HepG2 (cell line): ENCODE data around the gene ITPR1. TPM values are rescaled to one million over a fixed set of nuclear protein-coding genes. Genes with fewer than 3 reads are reported as not detected.

Source experiments
- CBX2 ChIP-seq, 2 experiments: fragments of 200-600 bp in 1 of 2; sonication (generic); formaldehyde crosslinking in 1 of 2; IDR thresholded peaks; 2 replicates each; pipeline versions ENCODE4 v1.7.0 to v1.8.1; 2018 to 2022; ENCODE audit warnings: low read depth in 2 of 2, low read length in 1 of 2, mild to moderate bottlenecking in 1 of 2, missing genetic modification reagents in 1 of 2
- HNRNPL ChIP-seq: fragments of 200-400 bp; formaldehyde crosslinking; IDR thresholded peaks from 2 replicates; pipeline ENCODE4 v1.6.1; 2017; ENCODE audit warnings: mild to moderate bottlenecking, low read depth, low read length
- MIER2 ChIP-seq: IDR thresholded peaks from 2 replicates; pipeline ENCODE4 v1.6.1; 2016; ENCODE audit warnings: missing biosample characterization, missing genetic modification reagents
- NFE2L1 ChIP-seq: sonication (generic); formaldehyde crosslinking; IDR thresholded peaks from 2 replicates; pipeline ENCODE4 v1.4.0; 2020; ENCODE audit warnings: missing genetic modification reagents, mild to moderate bottlenecking, borderline replicate concordance
- NFIC ChIP-seq: IDR thresholded peaks from 2 replicates; pipeline ENCODE4 v1.6.1; 2012; ENCODE audit warnings: mild to moderate bottlenecking, low read length, inconsistent platforms
- NFRKB ChIP-seq: fragments of 450-650 bp; IDR thresholded peaks from 2 replicates; pipeline ENCODE4 v1.6.1; 2017
- SP4 ChIP-seq: sonication (generic); formaldehyde crosslinking; IDR thresholded peaks from 2 replicates; pipeline ENCODE4 v1.8.1; 2023; ENCODE audit warnings: mild to moderate bottlenecking, missing genetic modification reagents
- ZNF180 ChIP-seq: sonication (generic); formaldehyde crosslinking; IDR thresholded peaks from 2 replicates; pipeline ENCODE4 v1.4.0; 2020; ENCODE audit warnings: low read depth, missing genetic modification reagents, borderline replicate concordance
- ZNF207 ChIP-seq: fragments of 450-650 bp; IDR thresholded peaks from 2 replicates; pipeline ENCODE4 v1.6.1; 2016; ENCODE audit warnings: antibody characterized with exemption, borderline replicate concordance
- ZNF274 ChIP-seq: sonication (generic); formaldehyde crosslinking; IDR thresholded peaks from 2 replicates; pipeline ENCODE4 v1.5.1; 2020; ENCODE audit warnings: mild to moderate bottlenecking, missing genetic modification reagents
- ZNF335 ChIP-seq: sonication (generic); formaldehyde crosslinking; IDR thresholded peaks from 2 replicates; pipeline ENCODE4 v1.4.0; 2020; ENCODE audit warnings: missing genetic modification reagents
- ZNF441 ChIP-seq: sonication (generic); formaldehyde crosslinking; IDR thresholded peaks from 2 replicates; pipeline ENCODE4 v1.7.0; 2021; ENCODE audit warnings: missing genetic modification reagents, borderline replicate concordance
- ZNF530 ChIP-seq: sonication (generic); formaldehyde crosslinking; IDR thresholded peaks from 2 replicates; pipeline ENCODE4 v1.5.0; 2020; ENCODE audit warnings: low read depth, mild to moderate bottlenecking, missing genetic modification reagents
- ZNF792 ChIP-seq: IDR thresholded peaks from 2 replicates; pipeline ENCODE4 v1.6.1; 2016
- ZSCAN21 ChIP-seq: sonication (generic); formaldehyde crosslinking; IDR thresholded peaks from 2 replicates; pipeline ENCODE4 v1.8.0; 2022; ENCODE audit warnings: mild to moderate bottlenecking, missing genetic modification reagents, moderate library complexity, borderline replicate concordance
- polyA plus RNA-seq, 8 experiments: library from polyadenylated mRNA; depleted of rRNA in 3 of 8; stranded (reverse) in 7 of 8; unstranded in 1 of 8; fragments of >200 nt; fragmentation: Illumina TruSeq in 4 of 8; extraction: Trizol in 4 of 8; gene quantifications; 2 replicates each; pipeline versions ENCODE4 v1.2.1 to v1.2.3, GENCODE V29; 2011 to 2016; ENCODE audit warnings: low read depth in 4 of 8, missing spikeins in 1 of 8, mixed read lengths in 1 of 8; ENCODE audit not compliant: insufficient read depth in 1 of 8
- total RNA-seq, 5 experiments: library from RNA; depleted of rRNA; stranded (reverse); fragments of >200 nt; fragmentation: Illumina TruSeq; extraction: Trizol; gene quantifications; 2 replicates each; pipeline ENCODE4 v1.2.3, GENCODE V29; 2016; ENCODE audit warnings: low read depth in 1 of 5
- TF ChIP-seq, protein P1 (sequence below): sonication (generic); formaldehyde crosslinking; IDR thresholded peaks from 2 replicates; pipeline ENCODE4 v1.5.1; 2020; ENCODE audit warnings: missing genetic modification reagents, mild to moderate bottlenecking, borderline replicate concordance
- TF ChIP-seq, protein P2 (sequence below): sonication (generic); formaldehyde crosslinking; IDR thresholded peaks from 2 replicates; pipeline ENCODE4 v1.8.0; 2022; ENCODE audit warnings: mild to moderate bottlenecking, missing genetic modification reagents, borderline replicate concordance
- TF ChIP-seq, protein P3 (sequence below): sonication (generic); formaldehyde crosslinking; conservative IDR thresholded peaks from 2 replicates; pipeline ENCODE4 v1.4.0; 2020; ENCODE audit warnings: missing genetic modification reagents
- TF ChIP-seq, protein P4 (sequence below): sonication (generic); formaldehyde crosslinking; IDR thresholded peaks from 2 replicates; pipeline ENCODE4 v1.4.0; 2020; ENCODE audit warnings: mild to moderate bottlenecking, missing genetic modification reagents
- TF ChIP-seq, protein P5 (sequence below): sonication (generic); formaldehyde crosslinking; IDR thresholded peaks from 2 replicates; pipeline ENCODE4 v1.5.1; 2020; ENCODE audit warnings: mild to moderate bottlenecking, missing genetic modification reagents

ITPR1 gene
- total and polyA plus RNA-seq, 2 of the 13 experiments (the other 11 are each of a cell fraction or from before 2014, with no cell fraction given): 10.0 to 11.4 TPM

DNA sequence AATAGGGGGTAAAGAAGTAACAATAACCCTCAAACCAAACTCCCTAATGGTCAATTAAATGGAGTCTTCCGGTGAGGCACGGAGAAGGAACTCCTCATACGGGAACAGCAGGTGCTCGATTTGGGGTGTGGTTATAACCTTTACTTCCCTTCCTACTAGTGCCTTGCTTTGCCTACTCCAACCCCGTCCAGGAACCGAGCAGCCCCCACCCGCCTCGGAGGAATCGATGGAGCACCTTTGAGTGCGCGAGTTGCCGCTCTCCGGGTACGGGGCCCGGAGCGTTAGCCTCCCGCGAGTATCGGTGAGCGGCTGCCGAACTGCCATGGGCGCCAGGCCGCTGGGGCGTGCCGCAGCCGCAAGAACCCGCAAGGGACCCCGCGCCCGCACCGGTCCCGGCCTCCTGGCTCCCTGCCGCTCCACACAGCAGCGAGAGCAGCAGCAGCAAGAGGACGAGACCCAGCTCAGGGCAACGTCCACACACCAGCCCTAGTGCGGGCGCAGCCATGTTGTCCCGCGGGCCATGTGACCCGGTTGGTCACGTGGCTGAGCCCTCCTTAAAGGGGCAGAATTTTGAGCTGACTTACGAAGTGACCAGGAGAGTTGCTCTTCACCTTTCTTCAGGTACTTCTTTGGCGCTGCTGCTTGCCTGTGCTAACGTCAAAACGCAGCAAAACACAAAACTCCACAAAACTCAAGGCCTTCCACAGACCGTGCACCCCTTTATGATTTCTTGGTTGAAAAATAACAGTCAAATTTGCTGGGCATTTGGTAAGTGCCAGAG is 26.2 kb upstream of the ITPR1 start, which contains the start of gene SUMF1 (continued):
- TF ChIP-seq, protein P1, sequence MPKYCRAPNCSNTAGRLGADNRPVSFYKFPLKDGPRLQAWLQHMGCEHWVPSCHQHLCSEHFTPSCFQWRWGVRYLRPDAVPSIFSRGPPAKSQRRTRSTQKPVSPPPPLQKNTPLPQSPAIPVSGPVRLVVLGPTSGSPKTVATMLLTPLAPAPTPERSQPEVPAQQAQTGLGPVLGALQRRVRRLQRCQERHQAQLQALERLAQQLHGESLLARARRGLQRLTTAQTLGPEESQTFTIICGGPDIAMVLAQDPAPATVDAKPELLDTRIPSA (CRISPR knock-in tag): no peak
- TF ChIP-seq, protein P2, sequence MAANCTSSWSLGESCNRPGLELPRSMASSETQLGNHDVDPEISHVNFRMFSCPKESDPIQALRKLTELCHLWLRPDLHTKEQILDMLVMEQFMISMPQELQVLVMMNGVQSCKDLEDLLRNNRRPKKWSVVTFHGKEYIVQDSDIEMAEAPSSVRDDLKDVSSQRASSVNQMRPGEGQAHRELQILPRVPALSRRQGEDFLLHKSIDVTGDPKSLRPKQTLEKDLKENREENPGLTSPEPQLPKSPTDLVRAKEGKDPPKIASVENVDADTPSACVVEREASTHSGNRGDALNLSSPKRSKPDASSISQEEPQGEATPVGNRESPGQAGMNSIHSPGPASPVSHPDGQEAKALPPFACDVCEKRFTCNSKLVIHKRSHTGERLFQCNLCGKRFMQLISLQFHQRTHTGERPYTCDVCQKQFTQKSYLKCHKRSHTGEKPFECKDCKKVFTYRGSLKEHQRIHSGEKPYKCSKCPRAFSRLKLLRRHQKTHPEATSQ: peak; percentile 88
- TF ChIP-seq ZNF180 (CRISPR knock-in tag) (no peak), ZSCAN21 (CRISPR knock-in tag) (peak; percentile 30; the same call in 1 of the 2 replicates), HNRNPL (no peak), ZNF441 (CRISPR knock-in tag) (peak; percentile 61; the same call in 1 of the 2 replicates), ZNF274 (CRISPR knock-in tag) (peak; percentile 77; the same call in 1 of the 2 replicates), NFIC (peak; percentile 83), MIER2 (CRISPR knock-in tag) (no peak), CBX2 (IDR thresholded peaks at IDR 0.05; ENCODE audit: low read depth, low read length) (no peak), CBX2 (CRISPR knock-in tag; IDR thresholded peaks at IDR 0.05; ENCODE audit: low read depth) (no peak), ZNF335 (CRISPR knock-in tag) (0 out of 2 replicates have a peak, but pooled peaks have one; percentile 25), SP4 (CRISPR knock-in tag) (no peak; the same call in 1 of the 2 replicates), NFRKB (no peak; the same call in 1 of the 2 replicates), ZNF792 (CRISPR knock-in tag) (peak; percentile 54; the same call in 1 of the 2 replicates), ZNF207 (no peak), NFE2L1 (CRISPR knock-in tag) (no peak), ZNF530 (no peak)
- TF ChIP-seq, protein P3, sequence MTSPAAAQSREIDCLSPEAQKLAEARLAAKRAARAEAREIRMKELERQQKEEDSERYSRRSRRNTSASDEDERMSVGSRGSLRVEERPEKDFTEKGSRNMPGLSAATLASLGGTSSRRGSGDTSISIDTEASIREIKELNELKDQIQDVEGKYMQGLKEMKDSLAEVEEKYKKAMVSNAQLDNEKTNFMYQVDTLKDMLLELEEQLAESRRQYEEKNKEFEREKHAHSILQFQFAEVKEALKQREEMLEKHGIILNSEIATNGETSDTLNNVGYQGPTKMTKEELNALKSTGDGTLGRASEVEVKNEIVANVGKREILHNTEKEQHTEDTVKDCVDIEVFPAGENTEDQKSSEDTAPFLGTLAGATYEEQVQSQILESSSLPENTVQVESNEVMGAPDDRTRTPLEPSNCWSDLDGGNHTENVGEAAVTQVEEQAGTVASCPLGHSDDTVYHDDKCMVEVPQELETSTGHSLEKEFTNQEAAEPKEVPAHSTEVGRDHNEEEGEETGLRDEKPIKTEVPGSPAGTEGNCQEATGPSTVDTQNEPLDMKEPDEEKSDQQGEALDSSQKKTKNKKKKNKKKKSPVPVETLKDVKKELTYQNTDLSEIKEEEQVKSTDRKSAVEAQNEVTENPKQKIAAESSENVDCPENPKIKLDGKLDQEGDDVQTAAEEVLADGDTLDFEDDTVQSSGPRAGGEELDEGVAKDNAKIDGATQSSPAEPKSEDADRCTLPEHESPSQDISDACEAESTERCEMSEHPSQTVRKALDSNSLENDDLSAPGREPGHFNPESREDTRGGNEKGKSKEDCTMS: no peak
- TF ChIP-seq, protein P4, sequence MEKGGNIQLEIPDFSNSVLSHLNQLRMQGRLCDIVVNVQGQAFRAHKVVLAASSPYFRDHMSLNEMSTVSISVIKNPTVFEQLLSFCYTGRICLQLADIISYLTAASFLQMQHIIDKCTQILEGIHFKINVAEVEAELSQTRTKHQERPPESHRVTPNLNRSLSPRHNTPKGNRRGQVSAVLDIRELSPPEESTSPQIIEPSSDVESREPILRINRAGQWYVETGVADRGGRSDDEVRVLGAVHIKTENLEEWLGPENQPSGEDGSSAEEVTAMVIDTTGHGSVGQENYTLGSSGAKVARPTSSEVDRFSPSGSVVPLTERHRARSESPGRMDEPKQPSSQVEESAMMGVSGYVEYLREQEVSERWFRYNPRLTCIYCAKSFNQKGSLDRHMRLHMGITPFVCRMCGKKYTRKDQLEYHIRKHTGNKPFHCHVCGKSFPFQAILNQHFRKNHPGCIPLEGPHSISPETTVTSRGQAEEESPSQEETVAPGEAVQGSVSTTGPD: no peak
- TF ChIP-seq, protein P5, sequence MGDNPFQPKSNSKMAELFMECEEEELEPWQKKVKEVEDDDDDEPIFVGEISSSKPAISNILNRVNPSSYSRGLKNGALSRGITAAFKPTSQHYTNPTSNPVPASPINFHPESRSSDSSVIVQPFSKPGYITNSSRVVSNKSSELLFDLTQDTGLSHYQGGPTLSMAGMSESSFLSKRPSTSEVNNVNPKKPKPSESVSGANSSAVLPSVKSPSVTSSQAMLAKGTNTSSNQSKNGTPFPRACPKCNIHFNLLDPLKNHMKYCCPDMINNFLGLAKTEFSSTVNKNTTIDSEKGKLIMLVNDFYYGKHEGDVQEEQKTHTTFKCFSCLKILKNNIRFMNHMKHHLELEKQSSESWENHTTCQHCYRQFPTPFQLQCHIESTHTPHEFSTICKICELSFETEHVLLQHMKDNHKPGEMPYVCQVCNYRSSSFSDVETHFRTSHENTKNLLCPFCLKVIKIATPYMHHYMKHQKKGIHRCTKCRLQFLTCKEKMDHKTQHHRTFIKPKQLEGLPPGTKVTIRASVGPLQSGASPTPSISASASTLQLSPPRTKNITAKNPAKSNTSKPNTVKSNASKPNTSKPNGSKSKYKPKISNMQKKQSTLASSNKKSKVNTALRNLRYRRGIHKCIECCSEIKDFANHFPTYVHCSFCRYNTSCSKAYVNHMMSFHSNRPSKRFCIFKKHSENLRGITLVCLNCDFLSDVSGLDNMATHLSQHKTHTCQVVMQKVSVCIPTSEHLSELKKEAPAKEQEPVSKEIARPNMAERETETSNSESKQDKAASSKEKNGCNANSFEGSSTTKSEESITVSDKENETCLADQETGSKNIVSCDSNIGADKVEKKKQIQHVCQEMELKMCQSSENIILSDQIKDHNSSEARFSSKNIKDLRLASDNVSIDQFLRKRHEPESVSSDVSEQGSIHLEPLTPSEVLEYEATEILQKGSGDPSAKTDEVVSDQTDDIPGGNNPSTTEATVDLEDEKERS (CRISPR knock-in tag): peak; percentile 87; the same call in 1 of the 2 replicates
